HG03565 (cell line): Measurements from ENCODE around the gene SIT1.
"Not testable (repeated sequence)": the region's sequence is repeated elsewhere in the genome, so short reads cannot be mapped to it uniquely, and the experiment has no call there.

Source experiments
- ATAC-seq: cut with Tn5 transposase; IDR thresholded peaks from one replicate; pipeline ENCODE4 v1.9.1; 2021; ENCODE audit warnings: mild to moderate bottlenecking, moderate library complexity; ENCODE audit not compliant: unreplicated experiment

SIT1 gene

DNA sequence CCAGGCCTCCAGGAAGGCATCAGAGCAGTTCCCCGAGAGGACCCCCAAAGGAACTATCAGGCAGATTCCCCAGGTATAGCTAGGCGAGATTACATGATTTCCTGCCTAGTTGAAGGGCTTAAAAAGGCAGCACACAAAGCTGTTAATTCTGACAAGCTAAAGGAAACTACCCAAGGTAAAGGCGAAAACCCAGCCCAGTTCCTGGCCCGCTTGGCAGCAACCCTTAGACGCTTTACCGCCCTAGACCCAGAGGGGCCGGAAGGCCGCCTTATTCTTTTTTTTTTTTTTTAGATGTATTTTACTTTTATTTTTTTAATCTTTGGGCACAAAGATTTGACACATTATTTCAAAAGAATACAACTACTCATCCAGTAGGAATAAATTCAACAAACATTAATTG is 12.0 kb downstream of the SIT1 start:
- not testable (repeated sequence) for ATAC-seq

DNA sequence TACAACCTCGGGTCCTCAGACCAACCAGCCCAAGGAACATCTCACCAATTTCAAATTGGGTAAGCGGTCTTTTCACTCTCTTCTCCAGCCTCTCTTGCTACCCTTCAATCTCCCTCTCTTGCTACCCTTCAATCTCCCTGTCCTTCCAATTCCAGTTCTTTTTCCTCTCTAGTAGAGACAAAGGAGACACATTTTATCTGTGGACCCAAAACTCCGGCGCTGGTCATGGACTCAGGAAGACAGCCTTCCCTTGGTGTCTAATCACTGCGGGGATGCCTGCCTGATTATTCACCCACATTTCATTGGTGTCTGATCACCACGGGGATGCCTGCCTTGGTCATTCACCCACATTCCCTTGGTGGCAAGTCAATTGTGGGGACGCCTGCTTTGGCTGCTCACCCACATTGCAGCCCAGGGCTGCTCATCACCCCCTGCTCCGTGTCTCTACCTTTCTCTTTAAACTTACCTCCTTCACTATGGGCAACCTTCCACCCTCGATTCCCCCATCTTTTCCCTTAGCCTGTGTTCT is 13.2 kb downstream of the SIT1 start:
- ATAC-seq, result not testable (repeated sequence)

GRCh38 chr9:35636877-35637246 is 13.9 kb downstream of the SIT1 start:
- not testable (repeated sequence) for ATAC-seq

- no peak for ATAC-seq
These were observed 14.4 kb downstream of the SIT1 start for GRCh38 chr9:35636135-35636876.

- no peak for ATAC-seq
These were observed 15.0 kb downstream of the SIT1 start for GRCh38 chr9:35635730-35636129.

- ATAC-seq, result no peak
These were observed 21.1 kb downstream of the SIT1 start for GRCh38 chr9:35629597-35629996.

GRCh38 chr9:35628389-35628991 is 22.2 kb downstream of the SIT1 start:
- ATAC-seq, result no peak

- ATAC-seq, result no peak
These were observed 23.2 kb downstream of the SIT1 start for GRCh38 chr9:35627575-35627974.

DNA sequence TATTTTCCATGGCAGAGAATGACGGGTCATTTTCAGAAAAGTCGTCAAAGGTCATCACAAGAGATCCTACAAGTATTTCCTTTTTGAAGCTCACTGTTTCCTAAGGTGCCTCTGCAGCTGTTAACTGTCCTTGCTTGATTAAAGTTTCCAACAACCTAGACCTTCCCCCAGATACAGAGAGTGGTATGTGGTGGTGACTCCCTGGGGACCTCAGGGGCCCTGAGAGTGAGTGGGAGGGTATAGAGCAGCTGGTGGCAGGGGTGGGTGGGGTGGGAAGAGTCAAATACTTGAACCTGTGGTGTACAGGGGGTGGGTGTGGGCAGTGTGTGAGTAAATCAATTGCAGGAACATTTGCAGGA is 31.0 kb downstream of the SIT1 start:
- peak; percentile 36 for ATAC-seq

DNA sequence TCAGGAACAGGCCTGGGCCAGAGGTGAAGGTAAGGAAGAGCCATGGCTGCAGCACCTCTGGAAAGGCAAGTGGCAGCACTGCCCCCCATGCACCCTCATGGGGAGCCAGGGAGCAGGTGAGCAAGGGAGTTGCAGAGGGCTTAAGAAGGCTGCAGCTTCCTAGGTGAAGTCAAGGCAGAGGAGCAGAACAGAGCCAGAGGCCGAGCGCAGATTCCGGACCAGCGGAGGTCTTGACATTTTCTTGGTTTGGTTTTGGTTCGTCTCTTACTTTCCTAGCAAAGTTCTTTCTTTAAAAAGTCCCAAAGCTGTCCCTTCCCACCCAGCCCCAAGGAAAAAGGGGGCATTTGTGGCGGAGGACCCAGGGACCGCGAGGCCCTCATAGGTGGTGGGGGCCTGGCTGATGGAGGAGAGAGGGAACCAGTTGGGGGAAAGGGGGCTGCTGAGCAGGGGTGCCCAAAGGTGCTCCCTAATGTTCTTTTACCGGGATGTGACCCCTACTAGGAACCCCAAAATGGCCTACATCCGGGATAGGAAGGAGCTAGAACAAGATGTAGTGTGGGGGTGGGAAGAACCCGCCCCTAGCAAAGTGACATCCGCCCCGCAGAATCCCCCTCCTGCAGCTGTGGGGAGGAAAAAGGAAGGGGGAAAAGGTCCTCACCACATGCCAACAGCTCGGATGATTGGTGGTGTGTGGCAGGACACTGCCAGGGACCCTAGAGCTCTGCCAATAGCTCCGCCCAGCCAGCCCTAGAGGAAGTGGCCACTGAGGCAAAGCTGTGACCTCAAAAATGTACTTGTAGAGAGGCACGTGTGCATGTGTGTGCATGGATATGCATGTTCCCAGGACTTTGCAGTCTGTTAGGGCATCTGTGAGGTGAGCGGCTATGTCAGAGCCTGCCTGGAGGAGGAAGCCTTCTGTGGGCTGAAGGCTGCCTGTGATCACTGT is 31.6 kb downstream of the SIT1 start:
- peak; percentile 33 for ATAC-seq

DNA sequence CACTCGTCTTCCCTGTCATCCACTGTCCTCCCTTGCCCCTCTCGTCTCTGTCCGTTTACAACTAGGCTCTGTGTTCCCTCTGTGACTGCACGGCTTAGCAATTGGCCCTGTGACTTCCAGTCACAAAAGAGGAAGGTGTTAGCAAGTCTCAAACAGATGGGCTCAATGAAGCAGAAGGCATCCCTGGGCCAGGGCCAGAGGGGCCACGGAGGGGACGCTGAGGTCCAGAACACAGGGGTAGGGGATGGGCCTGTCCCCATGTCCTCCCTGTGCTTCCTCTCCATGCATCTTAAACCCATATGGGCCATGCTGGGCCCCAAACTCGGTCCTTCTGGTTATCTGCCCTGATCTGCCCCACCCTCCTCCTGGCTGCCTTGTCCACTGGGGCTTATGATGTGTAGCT is 32.4 kb downstream of the SIT1 start, which contains the start of gene CD72:
Gene CD72 (minus strand): TSS at position 89 of the 403 bp plus-strand sequence. CDS start 110 bp downstream, outside the sequence.
- ATAC-seq, result no peak

GRCh38 chr9:35617548-35617947 is 33.2 kb downstream of the SIT1 start:
- no peak for ATAC-seq

DNA sequence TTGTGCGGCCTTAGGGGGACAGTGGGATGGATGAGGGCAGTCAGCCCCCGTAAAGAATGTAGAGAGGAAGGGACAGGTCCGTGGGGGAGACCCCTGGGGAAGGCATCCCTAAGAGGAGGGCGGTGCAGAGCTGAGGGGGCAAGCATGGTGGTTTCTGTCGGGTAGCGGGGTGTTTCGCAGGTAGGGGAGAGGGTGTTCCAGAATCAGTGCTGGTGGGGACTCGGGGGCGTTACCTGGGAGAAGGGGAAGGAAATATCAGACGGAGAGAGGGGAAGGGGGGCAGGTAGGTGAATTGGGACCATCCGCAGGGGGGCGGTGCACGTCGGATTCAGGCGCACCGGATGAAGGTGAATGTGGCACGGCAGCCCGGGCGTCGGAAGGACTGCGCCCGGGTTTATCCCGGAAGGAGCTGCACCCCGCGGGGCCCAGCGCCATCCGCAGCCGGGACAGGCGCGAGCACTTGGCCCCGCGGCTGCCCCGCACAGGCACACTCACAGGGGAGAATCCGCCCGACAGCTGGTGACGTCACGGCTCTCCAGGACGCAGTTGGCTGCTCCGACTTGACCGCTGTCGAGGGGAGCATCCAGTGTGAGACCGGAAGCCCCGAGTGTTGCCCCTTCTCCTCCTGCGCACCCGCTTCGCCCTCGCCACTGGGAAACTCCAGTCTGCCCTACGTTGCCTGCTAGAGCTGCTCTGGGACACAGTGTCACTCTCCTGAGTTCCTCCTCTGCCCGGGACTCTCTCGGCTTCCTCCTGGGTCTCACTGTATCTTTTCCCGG is 33.9 kb downstream of the SIT1 start:
- ATAC-seq, result no peak

- no peak for ATAC-seq
These were observed 34.6 kb downstream of the SIT1 start for GRCh38 chr9:35615981-35616680.

GRCh38 chr9:35612843-35613242 is 37.9 kb downstream of the SIT1 start:
- no peak for ATAC-seq

GRCh38 chr9:35612066-35612465 is 38.7 kb downstream of the SIT1 start:
- ATAC-seq, result not testable (repeated sequence)

DNA sequence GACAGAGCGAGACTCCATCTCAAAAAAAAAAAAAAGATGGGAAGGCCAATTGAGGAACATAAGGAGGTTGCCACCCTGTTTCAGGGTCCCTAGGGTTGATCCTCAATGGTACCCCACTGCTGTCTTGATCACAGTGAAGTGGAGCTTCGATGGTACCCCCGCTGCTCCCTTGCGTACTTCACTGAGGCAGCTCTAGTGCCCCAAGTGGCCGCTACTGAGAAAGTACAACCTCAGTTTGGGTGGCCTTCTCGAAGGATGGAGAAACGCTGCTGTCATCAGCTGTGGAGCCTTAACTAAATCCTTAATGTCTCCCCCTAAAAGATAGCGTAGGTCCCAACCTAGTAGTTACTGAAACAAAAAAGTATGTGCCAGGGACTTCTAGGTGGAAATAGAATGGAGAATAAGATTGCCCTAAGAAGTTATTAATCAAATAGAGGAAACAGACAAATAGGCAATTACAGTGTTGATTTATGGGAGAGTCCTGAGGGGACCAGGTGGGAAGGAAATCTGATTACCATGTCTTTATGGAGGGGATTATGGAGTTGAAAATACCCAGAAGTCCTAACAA is 39.4 kb downstream of the SIT1 start:
- ATAC-seq, result peak; percentile 49

DNA sequence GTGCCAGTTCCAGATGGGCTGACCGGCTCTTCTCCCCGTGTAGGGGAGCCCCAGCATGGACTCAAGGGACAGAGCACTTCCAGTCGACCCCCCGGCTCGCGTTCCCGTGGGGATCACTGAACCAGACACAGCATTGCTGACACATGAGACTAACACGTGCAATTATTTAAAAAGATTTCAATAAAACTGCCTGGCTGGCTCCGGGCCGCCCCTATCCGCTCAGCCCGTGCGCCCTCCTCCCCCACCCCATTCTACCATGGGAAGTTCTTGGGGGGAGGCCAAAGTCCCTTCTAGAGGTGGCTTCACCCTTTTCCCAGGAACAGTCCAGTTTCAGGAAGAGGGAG is 40.9 kb downstream of the SIT1 start:
- no peak for ATAC-seq

- no peak for ATAC-seq
These were observed 41.5 kb downstream of the SIT1 start for GRCh38 chr9:35609001-35609819.
